ENCODE results near the gene MBNL2.

Gene MBNL2

DNA sequence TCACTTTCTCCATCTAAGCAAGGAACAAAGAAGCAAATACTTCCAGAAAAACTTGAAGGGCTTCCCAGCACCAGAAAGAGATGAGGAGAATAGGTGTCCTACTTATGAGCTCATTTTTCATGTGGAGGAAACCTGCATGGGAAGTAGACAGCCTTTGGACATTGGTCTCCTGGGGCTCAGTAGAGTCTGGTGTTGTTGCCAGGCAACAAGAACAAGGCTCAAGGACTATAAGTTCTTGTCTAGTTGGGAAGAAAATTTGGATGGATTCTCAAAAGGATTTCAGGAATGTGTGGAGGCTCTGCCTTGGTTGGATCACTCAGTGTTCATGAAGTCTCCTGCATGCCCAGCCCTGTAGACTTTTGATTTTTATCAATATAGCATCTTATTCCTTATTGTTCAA, 84.5 kb downstream of the MBNL2 start:
- no peak overlapping the region for H3K27ac ChIP-seq
- TF ChIP-seq, protein P1, sequence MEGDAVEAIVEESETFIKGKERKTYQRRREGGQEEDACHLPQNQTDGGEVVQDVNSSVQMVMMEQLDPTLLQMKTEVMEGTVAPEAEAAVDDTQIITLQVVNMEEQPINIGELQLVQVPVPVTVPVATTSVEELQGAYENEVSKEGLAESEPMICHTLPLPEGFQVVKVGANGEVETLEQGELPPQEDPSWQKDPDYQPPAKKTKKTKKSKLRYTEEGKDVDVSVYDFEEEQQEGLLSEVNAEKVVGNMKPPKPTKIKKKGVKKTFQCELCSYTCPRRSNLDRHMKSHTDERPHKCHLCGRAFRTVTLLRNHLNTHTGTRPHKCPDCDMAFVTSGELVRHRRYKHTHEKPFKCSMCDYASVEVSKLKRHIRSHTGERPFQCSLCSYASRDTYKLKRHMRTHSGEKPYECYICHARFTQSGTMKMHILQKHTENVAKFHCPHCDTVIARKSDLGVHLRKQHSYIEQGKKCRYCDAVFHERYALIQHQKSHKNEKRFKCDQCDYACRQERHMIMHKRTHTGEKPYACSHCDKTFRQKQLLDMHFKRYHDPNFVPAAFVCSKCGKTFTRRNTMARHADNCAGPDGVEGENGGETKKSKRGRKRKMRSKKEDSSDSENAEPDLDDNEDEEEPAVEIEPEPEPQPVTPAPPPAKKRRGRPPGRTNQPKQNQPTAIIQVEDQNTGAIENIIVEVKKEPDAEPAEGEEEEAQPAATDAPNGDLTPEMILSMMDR (conservative IDR thresholded peaks at IDR 0.05) = no peak
- no peak for TF ChIP-seq ZFX (IDR thresholded peaks at IDR 0.05)

DNA sequence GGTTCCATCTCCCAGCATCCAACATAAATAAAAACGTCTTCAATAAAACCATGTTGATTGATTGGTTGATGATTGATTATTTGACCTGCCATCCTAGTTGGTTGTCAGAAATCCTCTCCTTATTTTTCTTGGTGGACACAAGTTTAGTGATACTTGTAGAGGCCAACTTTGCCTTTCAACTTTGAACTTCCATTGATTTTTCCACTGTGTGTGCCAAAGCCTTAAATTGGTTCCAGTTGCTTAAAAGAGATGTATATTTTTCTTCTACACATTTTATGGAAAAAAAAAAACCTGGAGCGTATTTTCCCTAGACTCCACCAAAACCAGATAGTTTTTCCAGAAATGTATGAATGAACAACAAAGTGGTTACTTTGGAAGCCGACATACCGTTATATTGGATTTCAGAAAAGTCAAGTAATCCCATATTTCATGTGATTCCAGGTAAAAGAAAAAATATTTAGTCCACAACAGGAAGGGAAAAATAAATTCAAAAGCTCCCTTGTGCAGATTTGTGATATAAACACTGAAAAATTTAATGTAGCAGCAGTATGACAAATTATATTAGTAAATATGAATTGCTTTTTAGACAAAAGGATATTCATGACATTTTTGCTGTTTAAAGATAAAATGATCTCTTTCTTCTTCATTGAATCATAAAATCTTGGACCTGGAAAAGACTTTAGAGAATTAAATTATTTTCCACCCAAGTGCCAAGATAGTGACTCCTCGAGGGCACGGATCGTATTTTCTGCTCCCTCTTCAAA, 85.2 kb downstream of the MBNL2 start:
- no peak overlapping the region for H3K27ac ChIP-seq
- TF ChIP-seq ZFX (IDR thresholded peaks at IDR 0.05) = no peak
- TF ChIP-seq, protein P1 (conservative IDR thresholded peaks at IDR 0.05) = no peak

DNA sequence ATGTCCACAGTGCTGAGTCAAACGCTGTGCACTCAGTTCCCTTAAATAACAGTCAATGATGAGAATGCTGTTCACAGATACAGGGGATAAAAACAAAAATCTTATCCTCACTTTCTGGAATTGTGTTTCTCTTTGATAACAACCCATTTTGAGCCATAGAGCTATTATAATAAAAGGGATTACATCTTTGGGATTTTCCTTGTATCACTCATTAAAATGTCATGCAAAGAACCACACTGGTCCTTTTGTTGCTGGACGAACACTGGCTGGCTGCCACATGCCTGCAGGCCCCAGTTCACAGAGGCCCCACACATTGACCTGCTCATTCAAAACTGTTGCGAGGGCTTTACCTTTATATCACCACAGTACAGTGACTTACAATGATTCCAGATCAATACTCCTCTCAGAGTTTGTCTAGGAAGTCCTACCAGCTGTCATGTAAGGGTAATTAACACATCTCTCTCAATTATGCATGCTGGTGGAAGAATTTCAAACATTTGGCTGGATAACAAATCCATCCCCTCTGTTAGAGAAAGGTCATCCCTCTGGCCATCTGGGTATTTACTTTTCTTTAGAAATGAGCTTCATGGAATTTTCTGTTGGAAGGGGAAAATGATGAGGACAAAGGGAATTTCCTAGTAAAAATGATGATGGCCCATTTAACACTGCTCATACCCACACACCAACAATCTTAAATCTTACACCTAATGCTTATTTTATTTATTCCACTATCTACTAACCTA, 85.9 kb downstream of the MBNL2 start:
- no peak overlapping the region for H3K27ac ChIP-seq
- TF ChIP-seq, protein P1 (conservative IDR thresholded peaks at IDR 0.05) = no peak
- TF ChIP-seq ZFX (IDR thresholded peaks at IDR 0.05) = no peak

DNA sequence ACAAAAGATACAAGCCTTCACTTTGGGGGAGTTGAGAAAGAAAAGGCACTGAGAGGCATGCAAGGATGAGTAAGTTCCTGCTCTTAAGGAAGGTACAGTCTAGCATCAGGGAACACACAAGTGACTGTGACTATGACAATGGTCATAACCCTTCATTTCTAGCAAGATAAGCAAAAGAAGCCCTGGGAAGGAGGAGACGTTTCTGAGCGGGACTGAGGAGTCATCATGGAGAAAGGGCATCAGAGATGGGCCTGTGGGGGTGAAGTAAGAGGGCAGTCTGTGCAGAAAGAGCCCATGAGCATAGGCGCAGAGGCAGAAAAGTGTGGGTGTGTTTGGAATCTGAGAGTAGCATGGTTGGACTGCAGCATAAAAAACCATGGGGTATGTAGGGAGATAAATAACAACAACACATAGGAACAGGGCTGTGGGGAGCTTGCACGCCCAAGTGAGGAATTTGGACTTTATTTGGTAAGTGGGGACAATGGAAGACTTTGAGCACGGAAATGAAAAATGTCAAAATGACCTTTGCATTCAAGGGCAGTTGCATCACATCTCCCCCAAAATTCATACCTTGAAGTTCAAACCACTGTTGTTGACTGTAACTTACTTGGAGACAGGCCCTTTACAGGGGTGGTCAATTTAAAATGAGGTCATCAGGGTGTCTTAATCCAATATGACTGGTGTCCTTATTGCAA, 86.7 kb downstream of the MBNL2 start:
- no peak overlapping the region for H3K27ac ChIP-seq
- TF ChIP-seq, protein P1 (conservative IDR thresholded peaks at IDR 0.05) = no peak
- TF ChIP-seq ZFX (IDR thresholded peaks at IDR 0.05) = no peak

DNA sequence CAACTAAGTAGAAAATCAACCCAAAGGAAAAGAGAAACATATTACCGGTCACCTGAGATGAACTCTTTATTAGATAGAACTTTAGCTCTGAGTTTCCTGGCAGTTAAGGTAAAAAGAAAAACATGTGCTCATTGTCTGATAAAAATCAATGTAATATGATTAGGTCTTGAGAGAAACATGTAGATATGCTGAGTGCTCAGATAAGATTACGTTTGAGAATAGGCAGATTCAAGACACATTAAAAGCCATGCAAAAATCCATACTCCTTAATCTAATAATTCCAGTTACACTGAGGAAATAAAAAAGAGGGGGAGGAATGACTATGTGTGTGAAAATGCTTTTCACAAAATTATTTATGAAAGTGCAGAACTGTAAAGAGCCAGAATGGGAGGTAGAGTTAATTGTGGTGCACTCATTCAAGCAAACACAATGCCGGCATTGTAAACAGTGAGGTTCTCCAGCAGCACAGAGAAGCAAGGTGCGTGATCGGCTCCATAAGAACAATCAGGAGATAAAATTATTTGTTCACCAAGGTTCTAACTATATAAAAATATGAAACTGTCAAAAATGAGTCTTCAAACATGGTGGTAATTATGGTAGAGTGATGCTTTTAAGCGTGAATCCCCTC, 88.8 kb downstream of the MBNL2 start:
- H3K27ac ChIP-seq = no peak overlapping the region
- no peak for TF ChIP-seq ZFX (IDR thresholded peaks at IDR 0.05)
- TF ChIP-seq, protein P1 (conservative IDR thresholded peaks at IDR 0.05) = no peak

DNA sequence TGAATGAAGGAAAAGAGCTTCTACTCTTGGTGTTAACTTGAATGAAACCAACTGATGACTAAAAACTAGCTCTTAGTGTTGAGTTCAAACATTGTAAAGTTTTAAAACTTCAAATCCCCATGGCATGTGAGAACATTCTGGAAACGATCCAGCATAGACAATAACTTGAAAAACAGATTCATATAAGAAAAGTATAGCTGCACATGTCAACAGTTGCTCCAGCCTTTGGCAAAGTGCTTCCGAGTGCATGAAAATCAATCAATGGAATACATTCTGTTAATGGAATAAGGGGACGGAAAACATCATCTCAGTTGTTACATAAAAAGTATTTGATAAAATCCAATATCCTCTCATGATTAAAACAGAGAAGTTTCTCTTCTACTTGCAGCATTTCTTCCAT, 89.8 kb downstream of the MBNL2 start:
- H3K27ac ChIP-seq = no peak overlapping the region
- TF ChIP-seq ZFX (IDR thresholded peaks at IDR 0.05) = no peak
- TF ChIP-seq, protein P1 (conservative IDR thresholded peaks at IDR 0.05) = no peak
